Gastrocnemius medialis (tissue), 4 donors: ENCODE measurements around the gene GSG1. TPM values are rescaled to one million over a fixed set of nuclear protein-coding genes. Genes with fewer than 3 reads are reported as not detected.

ENCODE experiments used
- ATAC-seq, 2 donors: fragments of 150-250 bp; one replicate each; pipeline ENCODE4 v1.9.1; 2016
- DNase-seq, 2 donors: peaks; one replicate each; pipeline ENCODE4 v3.0.0-alpha.2; 2019
- H3K27ac ChIP-seq, 4 donors: fragments of 200-600 bp; sonication (generic); 1 replicate in 1 of 4; 2 replicates in 3 of 4; pipeline ENCODE4 v1.5.1; 2016 to 2018; ENCODE audit warnings: mild to moderate bottlenecking in 2 of 4, moderate library complexity in 1 of 4
- H3K27me3 ChIP-seq, 3 donors: fragments of 200-600 bp; sonication (generic) in 2 of 3; 1 replicate in 1 of 3; 2 replicates in 2 of 3; pipeline versions ENCODE4 v1.5.1 to v1.6.0; 2016 to 2019; ENCODE audit warnings: mild to moderate bottlenecking in 1 of 3, moderate library complexity in 1 of 3
- H3K36me3 ChIP-seq, 2 donors: fragments of 200-600 bp; sonication (generic) in 1 of 2; one replicate each; pipeline ENCODE4 v1.5.1; 2017 to 2018
- H3K4me1 ChIP-seq, 2 donors: fragments of 200-600 bp; sonication (generic) in 1 of 2; one replicate each; pipeline ENCODE4 v1.5.1; 2016 to 2017; ENCODE audit warnings: mild to moderate bottlenecking in 2 of 2
- H3K4me3 ChIP-seq, 4 donors: fragments of 200-600 bp; sonication (generic) in 3 of 4; 1 replicate in 1 of 4; 2 replicates in 3 of 4; pipeline ENCODE4 v1.5.1; 2016 to 2019; ENCODE audit warnings: mild to moderate bottlenecking in 2 of 4
- H3K9me3 ChIP-seq, 3 donors: fragments of 200-600 bp; sonication (generic) in 2 of 3; 1 replicate in 1 of 3; 2 replicates in 2 of 3; pipeline ENCODE4 v1.5.1; 2016 to 2019
- CTCF ChIP-seq, 5 experiments: fragments of 450-650 bp in 3 of 5; fragments of 200-600 bp in 2 of 5; sonication (generic) in 2 of 5; IDR thresholded peaks in 4 of 5; conservative IDR thresholded peaks in 1 of 5; 1 replicate in 4 of 5; 2 replicates in 1 of 5; pipeline ENCODE4 v1.5.1; 2016 to 2019; ENCODE audit warnings: antibody characterized with exemption in 5 of 5, mild to moderate bottlenecking in 3 of 5, moderate library complexity in 3 of 5
- POLR2A ChIP-seq, 2 donors: fragments of 450-650 bp; IDR thresholded peaks; one replicate each; pipeline ENCODE4 v1.6.1; 2017; ENCODE audit warnings: antibody characterized with exemption in 2 of 2, mild to moderate bottlenecking in 2 of 2, moderate library complexity in 2 of 2
- in situ Hi-C, 4 donors: fragments of 200-750 bp; cut with MboI; loops; one replicate each; pipeline versions ENCODE4 v1.15.0 to v1.8.0; 2017; ENCODE audit warnings: low sequenced_read_pairs in 4 of 4
- intact Hi-C: fragments of 100-400 bp; cut with DNase I; formaldehyde crosslinking; loops from one replicate; pipeline ENCODE4 v1.15.1; 2023; ENCODE audit warnings: low total_unique reads
- total RNA-seq, 4 donors: library from RNA; depleted of rRNA; stranded (reverse); fragments of >200 nt; gene quantifications; one replicate each; pipeline versions ENCODE4 v1.1.0 to v1.2.3, GENCODE V29; 2016

GSG1 gene
- total RNA-seq, 4 donors from 2014 or later = not detected

- H3K4me1 ChIP-seq = peaks cover 6 to 11% of the 10 kb centered on the region in 2 donors
- no peak overlapping the region for H3K4me3 ChIP-seq
- H3K9me3 ChIP-seq = no peaks in the 10 kb centered on the region
- no peak for ATAC-seq
- in situ Hi-C loops (loop anchor here in 3 of 4 donors (10.0 to 25.0 kb wide), 3 partner anchors 110 to 182 kb away; no protein-coding TSS in a partner anchor), intact Hi-C loops (no loop called here)
- TF ChIP-seq POLR2A (IDR thresholded peaks at IDR 0.05) (no peak), CTCF (IDR thresholded peaks at IDR 0.05 in 4 of 5, conservative IDR thresholded peaks at IDR 0.05 in 1 of 5) (no peak)
- H3K27ac ChIP-seq = no peak overlapping the region
- no peak for DNase-seq
- no peaks in the 10 kb centered on the region for H3K27me3 ChIP-seq
- H3K36me3 ChIP-seq = no peaks in the 10 kb centered on the region
Measured at GRCh38 chr12:13094367-13094766, 9.1 kb downstream of the GSG1 start.

- Histone ChIP-seq H3K36me3 (no peaks in the 10 kb centered on the region), H3K27me3 (no peaks in the 10 kb centered on the region), H3K27ac (no peak overlapping the region), H3K9me3 (no peaks in the 10 kb centered on the region), H3K4me3 (no peak overlapping the region), H3K4me1 (peaks cover under 1 to 5% of the 10 kb centered on the region in 2 donors)
- TF ChIP-seq POLR2A (IDR thresholded peaks at IDR 0.05) (no peak), CTCF (IDR thresholded peaks at IDR 0.05 in 4 of 5, conservative IDR thresholded peaks at IDR 0.05 in 1 of 5) (no peak)
- in situ Hi-C loops (loop anchor here in 3 of 4 donors (10.0 to 25.0 kb wide), 3 partner anchors 111 to 182 kb away; no protein-coding TSS in a partner anchor), intact Hi-C loops (no loop called here)
- DNase-seq = no peak
- ATAC-seq = no peak
Measured at GRCh38 chr12:13093848-13094220, 9.6 kb downstream of the GSG1 start.

- H3K27ac ChIP-seq = no peak overlapping the region
- H3K36me3 ChIP-seq = no peaks in the 10 kb centered on the region
- in situ Hi-C loops (loop anchor here in 3 of 4 donors (10.0 to 25.0 kb wide), 3 partner anchors 111 to 181 kb away; no protein-coding TSS in a partner anchor), intact Hi-C loops (no loop called here)
- ATAC-seq = no peak
- H3K9me3 ChIP-seq = no peaks in the 10 kb centered on the region
- no peak for TF ChIP-seq CTCF (IDR thresholded peaks at IDR 0.05 in 4 of 5, conservative IDR thresholded peaks at IDR 0.05 in 1 of 5)
- no peak for TF ChIP-seq POLR2A (IDR thresholded peaks at IDR 0.05)
- peaks cover 0 to under 1% of the 10 kb centered on the region in 2 donors for H3K4me1 ChIP-seq
- no peaks in the 10 kb centered on the region for H3K27me3 ChIP-seq
- no peak overlapping the region for H3K4me3 ChIP-seq
- DNase-seq = no peak
Measured at GRCh38 chr12:13093191-13093847, 10.1 kb downstream of the GSG1 start.

GRCh38 chr12:13091832-13092231, 11.6 kb downstream of the GSG1 start:
- TF ChIP-seq POLR2A (IDR thresholded peaks at IDR 0.05) = no peak
- no peak for TF ChIP-seq CTCF (IDR thresholded peaks at IDR 0.05 in 4 of 5, conservative IDR thresholded peaks at IDR 0.05 in 1 of 5)
- ATAC-seq = no peak
- no peak for DNase-seq
- intact Hi-C loops (no loop called here), in situ Hi-C loops (loop anchor here in 3 of 4 donors (10.0 to 25.0 kb wide), 3 partner anchors 113 to 180 kb away; no protein-coding TSS in a partner anchor)
- Histone ChIP-seq H3K4me3 (no peak overlapping the region), H3K27ac (no peak overlapping the region), H3K36me3 (no peaks in the 10 kb centered on the region), H3K4me1 (no peaks in the 10 kb centered on the region), H3K9me3 (no peaks in the 10 kb centered on the region), H3K27me3 (no peaks in the 10 kb centered on the region)
